ENCODE measurements around the gene SPO11. TPM values are rescaled to one million over a fixed set of nuclear protein-coding genes. Genes with fewer than 3 reads are reported as not detected.

SPO11 gene
- total and polyA plus RNA-seq, 10 of the 15 experiments (the other 5 are each of a cell fraction or from before 2014, with no cell fraction given): not detected

- Histone ChIP-seq H3K27me3 (replicated peaks in 1 of 2; ENCODE audit: control insufficient read depth in 2 of 2, insufficient read depth in 2 of 2, low read length in 1 of 2) (peaks cover 0 to 7% of the 10 kb centered on the region in 2 experiments), H3K79me2 (ENCODE audit: control insufficient read depth, insufficient read depth, low read length) (no peaks in the 10 kb centered on the region), H3K27ac (ENCODE audit: control insufficient read depth, insufficient read depth) (no peak overlapping the region), H3K4me3 (no peak overlapping the region), H3K9ac (ENCODE audit: control insufficient read depth, insufficient read depth, low read length) (no peak overlapping the region), H4K20me1 (ENCODE audit: control insufficient read depth, insufficient read depth) (no peaks in the 10 kb centered on the region), H3K4me2 (ENCODE audit: control insufficient read depth, insufficient read depth) (no peak overlapping the region), H3K36me3 (ENCODE audit: control insufficient read depth in 2 of 2, insufficient read depth in 2 of 2, low read length in 1 of 2) (no peaks in the 10 kb centered on the region), H2AFZ (ENCODE audit: control insufficient read depth, low read depth, low read length) (no peak overlapping the region), H3K9me3 (replicated peaks; ENCODE audit: control insufficient read depth, insufficient read depth, low read length) (no peaks in the 10 kb centered on the region), H3K4me1 (ENCODE audit: control insufficient read depth, insufficient read depth, low read length) (no peaks in the 10 kb centered on the region)
- ChIA-PET CTCF (no interaction called here), SMC1A (ENCODE audit: uncharacterized antibody, unreplicated experiment) (no interaction called here), POLR2A (no interaction called here), RAD21 (ENCODE audit: unreplicated experiment) (no interaction called here)
- in situ Hi-C loops (cut with MboI) (no loop called here), intact Hi-C loops (cut with micrococcal nuclease; ENCODE audit: unreplicated experiment) (no loop called here)
- 1% methylated on average over 5 of the region's 5 CpGs for WGBS (ENCODE audit: insufficient coverage, insufficient replicate concordance, low lambda C conversion rate, missing lambda C conversion rate)
- ATAC-seq (no peak), DNase-seq (ENCODE audit: low read depth, low spot score) (no peak), FAIRE-seq (no peak)
- BruUV-seq (replicated peaks): no TSS peak
- TF ChIP-seq RAD21 (IDR thresholded peaks at IDR 0.05; ENCODE audit: insufficient read depth, low read depth, low read length) (no peak), CTCF (IDR thresholded peaks at IDR 0.05 in 2 of 3, conservative IDR thresholded peaks at IDR 0.05 in 1 of 3; ENCODE audit: control insufficient read depth in 2 of 3, extremely low read depth in 1 of 3, insufficient read depth in 1 of 3, low read depth in 3 of 3, low read length in 3 of 3) (no peak), ZNF217 (IDR thresholded peaks at IDR 0.05) (no peak), IRF4 (IDR thresholded peaks at IDR 0.05; ENCODE audit: low read depth, low read length) (no peak), PAX8 (IDR thresholded peaks at IDR 0.05) (no peak), ZNF274 (IDR thresholded peaks at IDR 0.05; ENCODE audit: insufficient read depth, insufficient read length) (no peak), CEBPB (IDR thresholded peaks at IDR 0.05; ENCODE audit: borderline replicate concordance in 1 of 2, low read depth in 2 of 2, low read length in 2 of 2) (no peak), RELA (IDR thresholded peaks at IDR 0.05; ENCODE audit: borderline replicate concordance, partially characterized antibody) (no peak), TAF1 (IDR thresholded peaks at IDR 0.05; ENCODE audit: borderline replicate concordance, low read depth, low read length) (no peak), EGR1 (IDR thresholded peaks at IDR 0.05; ENCODE audit: borderline replicate concordance in 1 of 2, low read depth in 2 of 2, low read length in 2 of 2) (no peak), FOS (IDR thresholded peaks at IDR 0.05; ENCODE audit: borderline replicate concordance, extremely low read depth, insufficient read length) (no peak), ATF2 (IDR thresholded peaks at IDR 0.05; ENCODE audit: low read length) (no peak), HDAC2 (IDR thresholded peaks at IDR 0.05) (no peak), E4F1 (IDR thresholded peaks at IDR 0.05; ENCODE audit: borderline replicate concordance, partially characterized antibody) (no peak), CBX3 (IDR thresholded peaks at IDR 0.05; ENCODE audit: borderline replicate concordance, low read depth) (no peak), SP1 (IDR thresholded peaks at IDR 0.05; ENCODE audit: low read depth, low read length) (no peak)
Measured at GRCh38 chr20:57313230-57313629, 16.4 kb upstream of the SPO11 start.

Data from GM12878 (cell line).